WTC11 (cell line): Measurements from ENCODE around the gene ANKZF1. TPM values are rescaled to one million over a fixed set of nuclear protein-coding genes. Genes with fewer than 3 reads are reported as not detected.

Source experiments
- ATAC-seq: fragments of 200-7000 bp; cut with Tn5 transposase; 2 replicates; pipeline ENCODE4 v1.10.0; 2021; ENCODE audit warnings: mild to moderate bottlenecking, moderate library complexity
- CTCF ChIA-PET: fragments of 300-600 bp; sonication (Branson Sonifier 250); formaldehyde crosslinking; loops from one replicate; lab custom pipeline; 2021; ENCODE audit warnings: antibody characterized with exemption; lab: Charles Lee
- POLR2A ChIA-PET: fragments of 350-600 bp; sonication (Branson Sonifier 250); formaldehyde crosslinking; loops from one replicate; lab custom pipeline; 2021; ENCODE audit warnings: antibody characterized with exemption; lab: Charles Lee
- DNase-seq: peaks from one replicate; pipeline ENCODE4 v3.0.0; 2021; ENCODE audit warnings: low spot score
- H3K27ac Mint-ChIP-seq: 2 replicates; pipeline ENCODE4 v1.8.0; 2021; ENCODE audit warnings: mixed read lengths
- H3K27me3 Mint-ChIP-seq: 2 replicates; pipeline ENCODE4 v1.8.0; 2021; ENCODE audit warnings: low read depth, mild to moderate bottlenecking, moderate library complexity, mixed read lengths
- H3K36me3 Mint-ChIP-seq: 2 replicates; pipeline ENCODE4 v1.8.0; 2021; ENCODE audit warnings: mixed read lengths
- H3K4me1 Mint-ChIP-seq: 2 replicates; pipeline ENCODE4 v1.8.0; 2022; ENCODE audit warnings: mixed read lengths
- H3K4me3 Mint-ChIP-seq: 2 replicates; pipeline ENCODE4 v1.8.0; 2021; ENCODE audit warnings: mild to moderate bottlenecking, moderate library complexity, mixed read lengths
- H3K9me3 Mint-ChIP-seq: 2 replicates; pipeline ENCODE4 v1.8.0; 2021; ENCODE audit warnings: mixed read lengths
- ATF2 ChIP-seq: sonication (generic); formaldehyde crosslinking; IDR thresholded peaks from 2 replicates; pipeline ENCODE4 v1.8.1; 2022; ENCODE audit warnings: low read depth, missing genetic modification reagents, borderline replicate concordance
- CBFB ChIP-seq: sonication (generic); formaldehyde crosslinking; IDR thresholded peaks from 2 replicates; pipeline ENCODE4 v1.8.1; 2022; ENCODE audit warnings: mild to moderate bottlenecking, low read depth, missing genetic modification reagents
- CREM ChIP-seq: sonication (generic); formaldehyde crosslinking; IDR thresholded peaks from 2 replicates; pipeline ENCODE4 v1.8.1; 2022; ENCODE audit warnings: mild to moderate bottlenecking, missing genetic modification reagents, moderate library complexity
- FOXP1 ChIP-seq: sonication (generic); formaldehyde crosslinking; IDR thresholded peaks from 2 replicates; pipeline ENCODE4 v1.8.0; 2022; ENCODE audit warnings: missing genetic modification reagents, mild to moderate bottlenecking, moderate library complexity, borderline replicate concordance
- FOXP4 ChIP-seq: sonication (generic); formaldehyde crosslinking; IDR thresholded peaks from 2 replicates; pipeline ENCODE4 v1.8.0; 2022; ENCODE audit warnings: mild to moderate bottlenecking, missing genetic modification reagents
- HMGXB4 ChIP-seq: sonication (generic); formaldehyde crosslinking; IDR thresholded peaks from 2 replicates; pipeline ENCODE4 v1.8.1; 2023; ENCODE audit warnings: mild to moderate bottlenecking, moderate library complexity, missing genetic modification reagents
- IRF2 ChIP-seq: sonication (generic); formaldehyde crosslinking; IDR thresholded peaks from 2 replicates; pipeline ENCODE4 v1.8.0; 2022; ENCODE audit warnings: low read depth, missing genetic modification reagents, borderline replicate concordance
- MLX ChIP-seq: sonication (generic); formaldehyde crosslinking; IDR thresholded peaks from 2 replicates; pipeline ENCODE4 v1.8.1; 2023; ENCODE audit warnings: mild to moderate bottlenecking, missing genetic modification reagents, moderate library complexity
- NFATC4 ChIP-seq: fragments of 250-450 bp; sonication (Bioruptor Pico); IDR thresholded peaks from 2 replicates; pipeline ENCODE4 v1.9.0; 2021; ENCODE audit warnings: mild to moderate bottlenecking
- NFE2L1 ChIP-seq: sonication (generic); formaldehyde crosslinking; IDR thresholded peaks from 2 replicates; pipeline ENCODE4 v1.8.1; 2023; ENCODE audit warnings: missing genetic modification reagents
- NFYB ChIP-seq: sonication (generic); formaldehyde crosslinking; conservative IDR thresholded peaks from 2 replicates; pipeline ENCODE4 v1.8.0; 2022; ENCODE audit warnings: low read depth, missing genetic modification reagents
- NR2C2 ChIP-seq: sonication (generic); formaldehyde crosslinking; IDR thresholded peaks from 2 replicates; pipeline ENCODE4 v1.8.0; 2022; ENCODE audit warnings: mild to moderate bottlenecking, missing genetic modification reagents
- OVOL2 ChIP-seq: fragments of 250-450 bp; sonication (Bioruptor Pico); IDR thresholded peaks from 2 replicates; pipeline ENCODE4 v1.9.0; 2021; ENCODE audit warnings: mild to moderate bottlenecking, borderline replicate concordance
- PREB ChIP-seq: sonication (generic); formaldehyde crosslinking; IDR thresholded peaks from 2 replicates; pipeline ENCODE4 v1.8.1; 2022; ENCODE audit warnings: mild to moderate bottlenecking, missing genetic modification reagents, moderate library complexity, borderline replicate concordance
- RELA ChIP-seq: sonication (generic); formaldehyde crosslinking; IDR thresholded peaks from 2 replicates; pipeline ENCODE4 v1.8.1; 2022; ENCODE audit warnings: missing genetic modification reagents, mild to moderate bottlenecking, borderline replicate concordance
- TEAD1 ChIP-seq: sonication (generic); formaldehyde crosslinking; IDR thresholded peaks from 2 replicates; pipeline ENCODE4 v1.8.0; 2022; ENCODE audit warnings: mild to moderate bottlenecking, missing genetic modification reagents
- TP53 ChIP-seq: sonication (generic); formaldehyde crosslinking; IDR thresholded peaks from 2 replicates; pipeline ENCODE4 v1.8.1; 2023; ENCODE audit warnings: mild to moderate bottlenecking, missing genetic modification reagents
- USF1 ChIP-seq: sonication (generic); formaldehyde crosslinking; IDR thresholded peaks from 2 replicates; pipeline ENCODE4 v1.8.0; 2022; ENCODE audit warnings: mild to moderate bottlenecking, missing genetic modification reagents
- ZMAT4 ChIP-seq: fragments of 250-450 bp; sonication (Bioruptor Pico); IDR thresholded peaks from 2 replicates; pipeline ENCODE4 v1.9.0; 2021; ENCODE audit warnings: mild to moderate bottlenecking
- ZNF121 ChIP-seq: sonication (generic); formaldehyde crosslinking; IDR thresholded peaks from 2 replicates; pipeline ENCODE4 v1.8.0; 2023; ENCODE audit warnings: missing genetic modification reagents
- ZNF232 ChIP-seq: sonication (generic); formaldehyde crosslinking; IDR thresholded peaks from 2 replicates; pipeline ENCODE4 v1.8.0; 2022; ENCODE audit warnings: mild to moderate bottlenecking, missing genetic modification reagents
- ZNF425 ChIP-seq: fragments of 250-450 bp; sonication (Bioruptor Pico); conservative IDR thresholded peaks from 2 replicates; pipeline ENCODE4 v1.9.0; 2021; ENCODE audit warnings: mild to moderate bottlenecking
- ZSCAN18 ChIP-seq: fragments of 250-450 bp; sonication (Bioruptor Pico); IDR thresholded peaks from 2 replicates; pipeline ENCODE4 v2.1.2; 2022; ENCODE audit warnings: mild to moderate bottlenecking, moderate library complexity
- total RNA-seq: library from RNA; stranded (reverse); gene quantifications from 3 replicates; pipeline ENCODE4 v1.2.3, GENCODE V29; 2021

The ANKZF1 gene
- total RNA-seq, 1 experiment from 2014 or later = 70.4 TPM

GRCh38 chr2:219180961-219181360 is 48.6 kb upstream of the ANKZF1 start:
- ATAC-seq (no peak), DNase-seq (no peak)
- Mint-ChIP-seq H3K4me1 (peaks cover 14% of the 10 kb centered on the region), H3K27me3 (no peaks in the 10 kb centered on the region), H3K4me3 (no peak overlapping the region), H3K36me3 (peaks cover 27% of the 10 kb centered on the region), H3K9me3 (no peaks in the 10 kb centered on the region), H3K27ac (no peak overlapping the region)
- no peak for TF ChIP-seq USF1 (CRISPR knock-in tag)
- no peak for TF ChIP-seq OVOL2 (CRISPR knock-in tag)
- TF ChIP-seq MLX = no peak
- no peak for TF ChIP-seq RELA (CRISPR knock-in tag)
- no peak for TF ChIP-seq HMGXB4 (CRISPR knock-in tag)
- no peak for TF ChIP-seq PREB (CRISPR knock-in tag)
- TF ChIP-seq NFE2L1 (CRISPR knock-in tag) = no peak
- no peak for TF ChIP-seq ZNF121 (CRISPR knock-in tag)
- TF ChIP-seq CREM (CRISPR knock-in tag) = no peak
- no peak for TF ChIP-seq TP53
- TF ChIP-seq IRF2 (CRISPR knock-in tag) = no peak
- TF ChIP-seq TEAD1 (CRISPR knock-in tag) = no peak
- TF ChIP-seq NFYB (CRISPR knock-in tag) = no peak
- no peak for TF ChIP-seq FOXP4 (CRISPR knock-in tag)
- ChIA-PET POLR2A (no interaction called here), CTCF (no interaction called here)

GRCh38 chr2:219181531-219181930 is 48.1 kb upstream of the ANKZF1 start:
- ChIA-PET CTCF (interaction anchor here (1.3 kb wide), 1 partner anchor 178 kb away, joined by 3 read pairs; no protein-coding TSS in a partner anchor), POLR2A (no interaction called here)
- DNase-seq (no peak), ATAC-seq (no peak)
- H3K4me3 Mint-ChIP-seq = no peak overlapping the region
- peaks cover 13% of the 10 kb centered on the region for H3K4me1 Mint-ChIP-seq
- no peak overlapping the region for H3K27ac Mint-ChIP-seq
- H3K9me3 Mint-ChIP-seq = no peaks in the 10 kb centered on the region
- no peaks in the 10 kb centered on the region for H3K27me3 Mint-ChIP-seq
- peaks cover 27% of the 10 kb centered on the region for H3K36me3 Mint-ChIP-seq
- TF ChIP-seq ZMAT4 (no peak), ZSCAN18 (CRISPR knock-in tag) (no peak), NR2C2 (no peak), FOXP1 (CRISPR knock-in tag) (no peak), PREB (CRISPR knock-in tag) (no peak), ZNF425 (CRISPR knock-in tag) (no peak), NFATC4 (CRISPR knock-in tag) (no peak), ZNF232 (CRISPR knock-in tag) (no peak), ATF2 (no peak), CBFB (CRISPR knock-in tag) (no peak)
